HepG2 (cell line): ENCODE results near the gene GOLGA7B.

Experiments
- CBX2 ChIP-seq, 2 experiments: fragments of 200-600 bp in 1 of 2; sonication (generic); formaldehyde crosslinking in 1 of 2; IDR thresholded peaks; 2 replicates each; pipeline versions ENCODE4 v1.7.0 to v1.8.1; 2018 to 2022; ENCODE audit warnings: low read depth in 2 of 2, low read length in 1 of 2, mild to moderate bottlenecking in 1 of 2, missing genetic modification reagents in 1 of 2
- CTCF ChIP-seq: sonication (generic); formaldehyde crosslinking; IDR thresholded peaks from 2 replicates; pipeline ENCODE4 v1.5.0; 2020; ENCODE audit warnings: mild to moderate bottlenecking, missing genetic modification reagents, moderate library complexity
- EED ChIP-seq: sonication (generic); formaldehyde crosslinking; IDR thresholded peaks from 2 replicates; pipeline ENCODE4 v1.5.0; 2020; ENCODE audit warnings: mild to moderate bottlenecking, missing genetic modification reagents
- HNRNPUL1 ChIP-seq: fragments of 200-400 bp; formaldehyde crosslinking; IDR thresholded peaks from 2 replicates; pipeline ENCODE4 v1.6.1; 2017; ENCODE audit warnings: low read depth, mild to moderate bottlenecking, low read length, moderate library complexity
- MXD1 ChIP-seq: sonication (generic); formaldehyde crosslinking; IDR thresholded peaks from 2 replicates; pipeline ENCODE4 v1.4.0; 2020; ENCODE audit warnings: mild to moderate bottlenecking, missing genetic modification reagents
- PLSCR1 ChIP-seq: sonication (generic); formaldehyde crosslinking; IDR thresholded peaks from 2 replicates; pipeline ENCODE4 v1.5.0; 2020; ENCODE audit warnings: missing genetic modification reagents, mild to moderate bottlenecking, borderline replicate concordance
- POLR2A ChIP-seq, 2 experiments: IDR thresholded peaks; 2 replicates each; pipeline ENCODE4 v1.6.1; 2011; ENCODE audit warnings: low read depth in 2 of 2, low read length in 2 of 2, mild to moderate bottlenecking in 1 of 2, moderate library complexity in 1 of 2; ENCODE audit not compliant: insufficient read depth in 1 of 2
- TOE1 ChIP-seq: sonication (generic); formaldehyde crosslinking; IDR thresholded peaks from 2 replicates; pipeline ENCODE4 v1.4.0; 2020; ENCODE audit warnings: mild to moderate bottlenecking, missing genetic modification reagents
- ZNF678 ChIP-seq: sonication (generic); formaldehyde crosslinking; IDR thresholded peaks from 2 replicates; pipeline ENCODE4 v1.4.0; 2020; ENCODE audit warnings: mild to moderate bottlenecking, missing genetic modification reagents

GRCh38 chr10:97821308-97822038, 28.2 kb upstream of the GOLGA7B start:
- TF ChIP-seq CBX2 (IDR thresholded peaks at IDR 0.05; ENCODE audit: low read depth, low read length) (no peak), CBX2 (CRISPR knock-in tag; IDR thresholded peaks at IDR 0.05; ENCODE audit: low read depth) (no peak), POLR2A (IDR thresholded peaks at IDR 0.05; ENCODE audit: insufficient read depth in 1 of 2, low read depth in 2 of 2, low read length in 2 of 2) (no peak), ZNF678 (CRISPR knock-in tag) (no peak), HNRNPUL1 (no peak), CTCF (CRISPR knock-in tag) (no peak), TOE1 (CRISPR knock-in tag) (no peak), EED (CRISPR knock-in tag) (no peak), MXD1 (CRISPR knock-in tag) (no peak), PLSCR1 (no peak)
